Measurements from ENCODE around the gene NOL3.

Gene NOL3

DNA sequence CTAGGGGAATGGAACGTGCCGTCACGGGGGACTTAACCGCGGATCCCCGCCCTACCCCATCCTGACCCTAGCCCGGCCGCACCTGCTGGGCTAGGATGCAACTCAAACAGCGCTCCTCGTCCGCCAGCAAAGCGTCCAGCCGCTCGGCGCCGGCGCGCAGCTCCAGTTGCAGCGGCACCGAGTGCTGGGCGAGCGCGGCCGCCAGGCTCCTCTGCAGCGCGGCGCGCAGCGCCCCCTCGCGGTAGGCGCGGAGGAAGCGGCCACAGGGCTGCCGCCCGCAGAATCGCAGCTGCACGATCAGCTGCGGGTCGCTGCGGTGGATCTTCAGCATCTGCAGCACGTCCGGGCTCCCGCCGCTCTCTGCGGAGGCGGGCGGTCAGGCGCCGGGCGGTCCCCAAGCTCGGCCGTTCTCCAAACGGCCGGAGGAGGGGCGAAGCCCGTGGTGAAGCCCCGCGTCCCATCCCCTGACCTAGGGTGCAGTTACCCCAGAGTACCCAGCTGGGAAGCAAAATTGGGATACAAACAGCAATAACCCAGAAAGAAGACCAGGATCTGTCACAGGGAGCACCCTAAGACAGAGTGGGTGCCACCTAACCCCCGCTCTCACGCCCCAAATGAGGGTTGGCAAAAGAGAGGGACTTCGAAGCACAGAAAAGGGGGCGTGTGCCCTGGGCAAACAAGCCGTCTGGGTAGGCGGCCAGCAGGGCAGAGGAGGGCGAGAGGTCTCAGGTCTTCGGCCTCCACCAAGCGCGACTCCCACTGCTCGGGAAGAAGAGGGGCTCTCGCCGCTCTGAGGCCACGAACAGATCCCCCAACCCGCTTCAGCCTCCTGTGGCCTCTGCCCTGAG lies 14.8 kb upstream of the NOL3 start:
- peak; percentile 78 for DNase-seq

GRCh38 chr16:67156143-67156844 lies 14.0 kb upstream of the NOL3 start:
- DNase-seq = no peak

DNA sequence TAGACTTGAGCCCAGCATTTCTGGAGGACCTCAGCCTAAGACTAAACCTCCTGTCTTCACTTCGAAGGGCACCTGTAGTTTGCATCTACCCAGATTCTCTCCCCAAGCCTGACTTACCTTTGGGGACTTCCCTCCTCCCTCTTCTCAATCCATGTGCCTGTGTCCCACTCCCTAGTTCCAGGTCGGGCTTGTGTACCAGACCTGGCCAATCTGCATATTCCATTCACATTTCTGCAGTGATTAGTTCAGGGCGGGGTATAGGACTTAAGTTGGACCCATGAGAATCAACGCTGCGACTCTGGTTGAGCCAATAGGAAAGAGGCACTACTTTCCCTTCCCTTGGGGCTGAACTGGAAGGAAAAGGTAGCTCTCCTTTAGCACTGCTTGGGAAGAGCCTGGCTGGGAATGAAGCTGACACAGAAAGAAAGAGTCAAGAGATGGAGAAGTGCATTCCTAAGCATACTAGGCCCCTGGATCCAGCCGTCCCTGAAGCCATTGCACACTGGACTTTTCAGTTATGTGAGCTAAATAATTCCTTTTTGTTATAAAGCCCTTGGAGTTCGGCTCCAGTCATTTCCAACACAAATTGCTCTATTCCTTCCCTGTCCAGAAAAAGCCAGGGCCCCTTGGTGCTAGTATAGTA lies 13.1 kb upstream of the NOL3 start:
- no peak for DNase-seq

- DNase-seq = no peak
Measured at GRCh38 chr16:67157892-67158635, 12.3 kb upstream of the NOL3 start.

GRCh38 chr16:67158637-67159600 lies 11.4 kb upstream of the NOL3 start:
- DNase-seq = peak; percentile 34

GRCh38 chr16:67161595-67162058 lies 8.7 kb upstream of the NOL3 start:
- no peak for DNase-seq

DNA sequence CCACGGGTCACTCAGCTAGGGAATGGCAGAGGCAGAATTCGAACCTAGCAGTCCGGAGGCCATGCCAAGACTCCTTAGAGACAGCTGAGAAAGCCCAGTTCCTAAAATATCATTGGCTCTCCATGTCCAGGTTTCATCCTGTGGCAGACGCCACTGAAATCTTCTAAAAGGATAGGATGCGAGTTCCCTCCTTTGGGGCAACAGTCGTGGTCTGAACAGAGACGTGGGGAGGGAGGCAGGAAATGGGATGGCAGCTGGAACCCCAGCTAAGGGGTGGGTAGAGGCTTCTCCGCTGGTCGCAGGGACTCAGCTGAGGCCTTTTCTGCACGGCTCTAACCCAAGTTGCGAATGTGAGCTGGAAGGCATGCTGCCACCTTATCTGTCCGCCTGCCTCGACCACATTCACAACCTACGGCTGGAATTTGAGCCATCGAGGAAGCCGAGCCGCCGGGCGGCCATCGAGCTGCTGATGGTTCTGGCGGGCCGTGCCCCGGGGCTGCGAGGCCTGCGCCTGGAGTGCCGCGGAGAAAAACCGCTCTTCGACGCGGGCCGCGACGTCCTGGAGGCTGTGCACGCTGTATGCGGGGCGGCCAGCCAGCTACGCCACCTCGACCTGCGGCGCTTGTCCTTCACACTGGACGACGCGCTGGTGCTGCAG lies 7.7 kb upstream of the NOL3 start:
- DNase-seq = no peak

DNA sequence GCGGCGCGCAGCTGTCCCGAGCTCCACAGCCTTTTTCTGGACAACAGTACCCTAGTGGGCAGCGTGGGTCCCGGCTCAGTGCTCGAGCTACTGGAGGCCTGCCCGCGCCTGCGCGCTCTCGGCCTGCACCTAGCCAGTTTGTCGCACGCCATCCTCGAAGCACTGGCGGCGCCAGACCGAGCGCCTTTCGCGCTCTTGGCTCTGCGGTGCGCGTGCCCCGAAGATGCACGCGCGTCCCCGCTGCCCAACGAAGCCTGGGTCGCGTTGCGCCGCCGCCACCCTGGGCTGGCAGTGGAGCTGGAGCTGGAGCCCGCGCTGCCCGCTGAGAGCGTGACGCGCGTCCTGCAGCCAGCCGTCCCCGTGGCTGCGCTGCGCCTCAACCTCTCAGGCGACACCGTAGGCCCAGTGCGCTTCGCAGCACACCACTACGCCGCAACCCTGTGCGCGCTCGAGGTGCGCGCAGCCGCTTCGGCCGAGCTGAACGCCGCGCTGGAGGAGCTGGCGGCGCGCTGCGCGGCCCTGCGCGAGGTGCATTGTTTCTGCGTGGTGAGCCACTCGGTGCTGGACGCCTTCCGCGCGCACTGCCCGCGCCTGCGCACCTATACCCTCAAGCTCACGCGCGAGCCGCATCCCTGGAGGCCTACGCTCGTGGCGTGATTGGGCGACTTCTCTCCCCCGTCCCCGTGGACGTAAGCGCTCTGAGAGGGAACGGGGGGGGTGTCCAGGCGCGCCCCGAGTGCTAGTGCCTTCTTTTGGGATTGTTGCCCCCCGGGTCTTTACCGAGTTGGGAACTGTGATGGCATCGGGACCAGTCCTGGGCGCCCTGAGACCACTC lies 7.0 kb upstream of the NOL3 start:
- DNase-seq = peak; percentile 91

DNA sequence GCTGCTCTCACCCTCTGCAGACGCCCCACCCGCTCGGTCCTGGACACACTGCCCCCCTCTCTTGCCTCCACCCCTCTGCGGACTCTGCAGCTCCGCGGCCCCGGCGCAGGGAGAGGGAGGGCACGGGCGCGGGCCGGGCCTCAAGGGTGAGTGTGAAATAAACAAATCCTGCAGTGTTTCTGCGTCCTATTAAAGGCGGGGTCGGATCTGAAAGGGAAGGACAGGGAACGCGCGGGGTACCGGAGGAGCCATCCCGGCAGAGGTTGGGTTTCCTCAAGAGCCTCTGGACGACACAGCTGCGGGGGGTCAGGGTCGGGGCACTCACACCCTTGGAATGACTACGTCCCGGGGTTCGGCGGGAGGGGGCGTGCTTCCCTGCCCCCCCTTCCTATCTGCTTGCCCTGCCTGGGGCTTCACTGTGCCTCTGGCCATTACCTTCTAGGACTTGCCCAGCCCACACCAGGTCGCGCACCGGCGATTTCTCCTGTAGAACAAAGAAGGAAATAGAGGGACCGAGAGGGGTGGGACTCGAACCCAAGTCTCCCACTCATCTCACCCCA lies 6.3 kb upstream of the NOL3 start:
- peak; percentile 70 for DNase-seq

DNA sequence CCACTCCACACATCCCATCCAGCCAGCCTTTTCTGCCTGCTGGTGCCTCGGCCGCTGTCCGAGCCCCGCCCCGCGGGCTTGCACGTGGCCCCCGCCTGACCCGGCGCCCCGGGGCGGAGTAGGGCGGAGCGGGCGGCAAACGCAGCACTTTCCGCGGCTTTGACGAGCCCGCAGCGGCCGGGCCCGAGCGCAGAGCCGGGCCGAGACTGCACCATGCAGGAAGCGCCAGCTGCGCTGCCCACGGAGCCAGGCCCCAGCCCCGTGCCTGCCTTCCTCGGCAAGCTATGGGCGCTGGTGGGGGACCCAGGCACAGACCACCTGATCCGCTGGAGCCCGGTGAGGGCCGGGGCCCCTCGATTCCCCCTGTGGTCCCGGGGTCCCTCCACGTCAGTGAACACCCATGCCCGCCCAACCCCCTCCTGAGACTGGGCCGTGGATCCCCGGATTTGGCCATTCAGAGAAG lies 5.7 kb upstream of the NOL3 start, which contains the start of gene HSF4:
TSS of gene HSF4 (plus strand) at position 147 of the 463 bp plus-strand sequence. CDS start at position 214, 67 bp downstream.
- DNase-seq = peak; percentile 63

GRCh38 chr16:67165121-67166078 lies 4.9 kb upstream of the NOL3 start:
- DNase-seq = no peak

GRCh38 chr16:67166110-67166547 lies 4.2 kb upstream of the NOL3 start:
- no peak for DNase-seq

DNA sequence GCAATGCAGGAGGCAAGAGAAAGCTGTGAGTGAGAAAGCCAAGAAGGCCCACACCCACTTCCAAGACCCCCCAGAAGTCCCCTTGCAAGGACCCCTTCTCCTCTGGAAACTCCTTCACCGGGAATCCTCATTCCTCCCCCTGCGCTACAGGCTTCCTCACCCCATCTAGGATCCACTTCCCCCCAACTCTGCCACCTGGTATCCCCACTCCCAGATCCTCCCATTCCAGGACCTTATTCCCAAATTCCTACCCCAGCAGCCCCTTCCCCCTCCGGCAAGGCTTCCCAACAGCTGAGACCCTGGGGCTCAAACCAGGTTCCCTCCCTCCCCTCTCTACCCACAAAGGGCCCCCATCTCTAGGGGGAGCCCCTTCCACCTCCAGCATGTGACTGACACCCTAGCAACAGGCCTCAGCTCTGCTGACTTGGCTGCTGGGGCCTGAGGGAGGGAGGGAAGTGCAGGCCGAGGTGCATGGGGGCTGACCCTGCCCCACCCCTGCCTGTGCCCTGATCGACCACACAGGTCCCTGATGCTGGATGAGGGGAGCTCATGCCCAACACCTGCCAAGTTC lies 3.7 kb upstream of the NOL3 start:
- DNase-seq = no peak

- DNase-seq = no peak
Measured at GRCh38 chr16:67167588-67167987, 2.8 kb upstream of the NOL3 start.

DNA sequence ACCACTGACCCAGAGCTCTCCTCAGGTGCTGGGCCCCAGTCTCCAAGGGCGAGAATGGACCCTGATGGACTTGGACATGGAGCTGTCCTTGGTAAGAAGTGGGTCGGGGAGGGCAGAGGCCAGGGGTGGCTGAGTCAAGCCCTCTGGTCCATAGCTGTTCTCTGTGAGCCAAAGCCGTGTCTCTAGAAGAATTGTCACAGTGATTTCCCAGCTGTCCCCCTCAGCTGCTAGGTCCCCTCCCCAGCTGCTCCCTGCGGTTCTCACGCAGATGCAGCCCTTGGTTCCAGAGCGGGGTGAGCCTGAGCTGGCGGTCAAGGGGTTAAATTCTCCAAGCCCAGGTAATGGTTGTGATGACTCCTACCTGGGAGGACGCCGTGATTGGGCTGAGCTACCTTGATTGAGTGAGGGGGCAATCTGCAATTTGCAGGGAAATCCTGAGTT lies 1.3 kb upstream of the NOL3 start:
- no peak for DNase-seq

GRCh38 chr16:67169642-67170167 lies 633 bp upstream of the NOL3 start:
- DNase-seq = peak; percentile 12

GRCh38 chr16:67170949-67171649 lies 761 bp downstream of the NOL3 start:
- no peak for DNase-seq

Measured in NCI-H69 (cell line).